ENCODE data around the gene CCR1.
"Not testable (repeated sequence)": the region's sequence is repeated elsewhere in the genome, so short reads cannot be mapped to it uniquely, and the experiment has no call there.

The CCR1 gene

DNA sequence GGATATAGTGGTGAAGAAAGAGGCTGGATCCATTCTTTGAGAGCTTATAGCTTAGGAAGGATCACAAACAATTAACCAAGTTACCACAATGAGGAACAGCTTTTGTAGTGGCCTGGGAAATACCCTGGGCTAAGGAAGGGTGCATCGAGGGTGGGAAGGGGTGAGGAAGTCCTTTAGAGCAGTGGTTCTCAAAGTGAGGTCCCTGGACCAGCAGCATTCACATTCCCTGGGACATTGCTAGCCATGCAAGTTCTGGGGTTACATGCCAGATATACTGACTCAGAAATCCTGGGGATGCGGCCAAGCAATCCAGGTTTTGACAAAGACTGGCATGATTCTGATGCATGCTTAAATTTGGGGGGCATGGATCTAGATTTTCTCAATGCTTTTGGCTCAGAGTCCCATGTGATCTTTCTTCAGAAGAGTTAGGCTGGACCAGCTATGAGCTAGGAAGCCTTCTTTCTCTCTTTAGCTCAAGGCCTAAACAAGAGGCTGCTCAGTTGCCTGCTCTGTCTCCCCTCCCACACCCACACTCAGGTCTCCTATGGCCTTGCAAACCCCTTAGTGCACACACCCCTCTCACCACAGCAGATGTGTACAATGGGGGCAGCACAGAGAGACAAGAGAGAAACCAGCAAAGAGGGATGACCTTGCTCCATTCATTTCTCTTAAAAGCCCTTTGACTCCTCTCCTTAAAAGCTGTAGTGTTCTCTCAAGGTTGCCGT lies 1.8 kb upstream of the CCR1 start:
- DNase-seq: no peak

GRCh38 chr3:46209053-46209452 lies 940 bp upstream of the CCR1 start:
- DNase-seq: no peak

DNA sequence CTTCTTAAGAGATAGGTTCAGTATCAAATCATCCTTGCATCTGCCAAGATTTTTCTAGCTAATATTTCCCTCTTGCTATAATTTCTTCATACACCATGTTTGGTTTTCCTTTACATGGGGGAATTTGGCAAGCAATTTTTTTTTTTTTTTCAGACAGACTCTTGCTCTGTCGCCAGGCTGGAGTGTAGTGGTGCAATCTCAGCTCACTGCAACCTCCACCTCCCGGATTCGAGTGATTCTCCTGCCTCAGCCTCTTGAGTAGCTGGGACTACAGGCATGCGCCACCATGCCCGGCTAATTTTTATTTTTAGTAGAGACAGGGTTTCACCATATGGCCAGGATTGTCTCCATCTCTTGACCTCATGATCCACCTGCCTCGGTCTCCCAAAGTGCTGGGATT lies 599 bp downstream of the CCR1 start:
- DNase-seq: not testable (repeated sequence)

- DNase-seq: no peak
Observed at GRCh38 chr3:46206282-46207015, 1.7 kb downstream of the CCR1 start.

- DNase-seq: no peak
Observed at GRCh38 chr3:46205286-46205960, 2.7 kb downstream of the CCR1 start.

- no peak for DNase-seq
Observed at GRCh38 chr3:46203681-46204080, 4.4 kb downstream of the CCR1 start.

- DNase-seq: no peak
Observed at GRCh38 chr3:46202535-46202934, 5.6 kb downstream of the CCR1 start.

DNA sequence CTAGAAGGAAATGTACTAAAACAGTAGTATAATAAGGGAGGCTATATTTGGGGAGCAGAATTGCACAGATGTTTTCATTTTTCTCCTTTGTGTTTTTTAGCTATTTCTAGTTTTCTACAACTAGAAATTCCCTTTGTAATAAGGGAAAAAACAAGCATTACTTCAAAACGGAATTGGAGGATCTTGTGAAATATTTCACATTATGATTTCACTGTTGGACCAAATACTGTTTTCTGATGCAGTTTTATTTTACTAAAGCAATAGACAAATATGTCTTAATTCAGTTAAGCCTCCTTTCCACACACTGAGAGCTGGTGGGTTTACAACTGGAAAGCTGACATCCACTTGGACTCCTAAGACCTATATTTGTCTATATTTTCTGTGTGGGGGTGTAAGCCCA lies 7.3 kb downstream of the CCR1 start:
- DNase-seq: no peak

DNA sequence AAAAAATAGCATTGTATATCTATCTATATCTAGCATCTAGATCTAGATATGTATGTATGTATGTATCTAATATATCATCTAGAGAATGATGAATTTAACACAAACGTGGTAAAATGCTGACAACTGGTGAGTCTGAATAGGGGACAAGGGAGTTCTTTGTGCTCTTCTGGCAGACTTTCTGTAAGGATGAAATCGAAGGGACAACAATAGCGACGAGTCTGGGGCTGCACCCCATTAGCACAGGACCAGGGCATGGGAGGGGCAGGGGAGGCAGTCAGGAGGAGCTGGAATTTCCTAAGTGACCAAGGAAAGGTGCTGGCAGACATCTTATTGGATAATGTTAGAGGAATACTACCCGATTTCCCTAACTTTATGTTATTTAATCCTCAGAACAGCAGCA lies 7.9 kb downstream of the CCR1 start:
- no peak for DNase-seq

GRCh38 chr3:46196261-46196957 lies 11.7 kb downstream of the CCR1 start:
- DNase-seq: no peak

DNA sequence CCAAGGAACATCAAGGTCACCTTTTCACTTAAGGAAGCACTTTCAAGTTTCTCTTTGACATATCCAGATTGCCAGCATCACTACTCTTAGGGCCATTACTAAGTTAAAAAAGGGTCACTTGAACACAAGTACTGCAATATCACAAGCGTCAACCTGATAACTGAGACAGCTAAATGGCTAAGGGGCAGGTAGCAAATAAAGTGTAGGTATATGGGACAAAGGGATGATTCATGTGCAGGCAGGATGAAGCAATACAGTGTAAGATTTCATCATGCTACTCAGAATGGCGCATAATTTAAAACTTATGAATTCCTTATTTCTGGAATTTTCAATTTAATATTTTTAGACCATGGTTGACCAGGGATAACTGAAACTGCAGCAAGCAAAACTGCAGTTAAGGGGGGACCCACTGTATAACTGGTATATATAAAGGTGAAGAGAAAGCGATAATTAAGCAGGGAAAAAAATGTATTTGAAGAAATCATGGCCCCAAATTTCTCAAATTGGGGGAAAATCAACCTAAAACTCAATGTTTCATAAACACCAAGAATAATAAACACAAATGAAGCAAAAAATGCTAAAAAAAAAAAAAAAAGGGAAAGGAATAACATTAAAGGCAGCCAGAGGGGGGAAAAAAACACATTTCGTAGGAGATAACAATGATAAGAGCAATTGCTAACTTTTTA lies 13.1 kb downstream of the CCR1 start:
- DNase-seq: no peak

GRCh38 chr3:46193436-46193835 lies 14.7 kb downstream of the CCR1 start:
- no peak for DNase-seq

GRCh38 chr3:46192939-46193338 lies 15.2 kb downstream of the CCR1 start:
- no peak for DNase-seq

DNA sequence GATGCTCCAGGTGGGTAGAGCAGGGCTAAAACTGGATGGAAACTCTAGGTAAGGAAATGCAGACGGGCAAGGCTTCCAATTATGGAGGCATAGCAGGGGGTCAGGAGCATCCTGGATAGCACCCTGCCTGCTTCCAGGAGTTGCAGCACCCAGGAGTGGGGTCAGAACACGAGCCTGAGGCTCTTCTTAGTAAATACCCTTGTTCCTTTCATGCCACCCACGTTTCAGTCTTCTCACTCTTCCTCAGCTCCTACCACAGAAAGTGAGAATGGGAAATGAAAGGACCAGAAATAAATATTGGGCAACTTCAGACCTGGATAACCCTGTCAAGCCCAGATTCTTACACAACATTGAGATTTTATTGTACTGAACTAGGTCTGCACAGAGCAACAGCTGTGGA lies 16.4 kb downstream of the CCR1 start:
- no peak for DNase-seq

GRCh38 chr3:46188708-46189107 lies 19.4 kb downstream of the CCR1 start:
- no peak for DNase-seq

DNA sequence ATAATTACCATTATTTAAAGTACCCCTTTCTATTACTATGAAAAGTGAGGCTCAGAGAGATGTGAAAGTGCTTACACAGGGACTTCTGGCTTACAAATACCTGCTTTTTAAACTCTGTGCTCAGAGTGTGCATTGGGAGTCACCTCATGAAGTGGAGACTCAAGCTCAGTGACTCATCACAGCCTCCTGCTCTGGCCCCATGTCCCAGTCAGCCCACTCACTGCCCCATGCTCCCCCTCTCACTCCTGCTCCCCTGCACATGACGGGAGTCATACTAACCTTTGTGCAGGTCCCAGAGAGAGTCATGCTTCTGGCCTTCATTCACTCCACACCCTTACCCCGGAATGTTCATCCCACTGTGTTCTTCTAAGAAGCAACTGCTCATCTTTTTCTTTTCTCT lies 20.2 kb downstream of the CCR1 start:
- peak; percentile 32 for DNase-seq

DNA sequence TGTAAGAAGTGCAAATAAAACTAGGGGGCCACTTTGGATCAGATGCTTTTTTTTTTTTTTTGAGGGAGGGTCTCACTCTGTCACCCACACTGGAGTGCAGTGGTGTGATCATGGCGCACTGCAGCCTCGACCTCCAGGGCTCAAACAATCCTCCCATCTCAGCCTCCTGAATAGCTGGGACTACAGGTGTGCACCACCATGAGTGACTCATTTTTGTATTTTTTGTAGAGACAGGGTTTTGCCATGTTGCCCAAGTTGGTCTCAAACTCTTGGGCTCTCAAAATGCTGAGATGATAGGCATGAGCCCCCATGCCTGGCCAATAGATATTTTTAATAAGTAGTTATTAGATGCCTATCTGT lies 20.8 kb downstream of the CCR1 start:
- DNase-seq: no peak

- no peak for DNase-seq
Observed at GRCh38 chr3:46186471-46187340, 21.4 kb downstream of the CCR1 start.

GRCh38 chr3:46184469-46184868 lies 23.6 kb downstream of the CCR1 start:
- no peak for DNase-seq

DNA sequence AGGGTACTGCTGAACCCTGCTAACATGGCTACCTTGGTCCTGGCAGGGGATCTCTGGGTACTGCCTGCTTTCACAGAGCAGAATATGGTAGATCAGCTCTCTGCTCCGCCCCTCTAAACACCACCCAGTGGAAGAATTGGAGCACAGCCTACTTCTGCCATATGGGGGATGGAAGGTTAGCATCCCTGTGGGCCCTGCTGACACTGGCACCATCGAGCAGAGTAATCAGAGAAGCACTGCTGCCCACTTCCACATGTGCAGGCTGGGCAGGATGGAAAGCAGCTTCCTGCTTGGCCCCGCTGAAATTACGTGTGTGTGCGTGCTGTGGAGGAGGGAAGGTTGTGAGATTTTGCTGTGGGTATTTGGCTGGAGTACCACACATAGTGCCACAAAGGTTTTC lies 24.8 kb downstream of the CCR1 start:
- no peak for DNase-seq

DNA sequence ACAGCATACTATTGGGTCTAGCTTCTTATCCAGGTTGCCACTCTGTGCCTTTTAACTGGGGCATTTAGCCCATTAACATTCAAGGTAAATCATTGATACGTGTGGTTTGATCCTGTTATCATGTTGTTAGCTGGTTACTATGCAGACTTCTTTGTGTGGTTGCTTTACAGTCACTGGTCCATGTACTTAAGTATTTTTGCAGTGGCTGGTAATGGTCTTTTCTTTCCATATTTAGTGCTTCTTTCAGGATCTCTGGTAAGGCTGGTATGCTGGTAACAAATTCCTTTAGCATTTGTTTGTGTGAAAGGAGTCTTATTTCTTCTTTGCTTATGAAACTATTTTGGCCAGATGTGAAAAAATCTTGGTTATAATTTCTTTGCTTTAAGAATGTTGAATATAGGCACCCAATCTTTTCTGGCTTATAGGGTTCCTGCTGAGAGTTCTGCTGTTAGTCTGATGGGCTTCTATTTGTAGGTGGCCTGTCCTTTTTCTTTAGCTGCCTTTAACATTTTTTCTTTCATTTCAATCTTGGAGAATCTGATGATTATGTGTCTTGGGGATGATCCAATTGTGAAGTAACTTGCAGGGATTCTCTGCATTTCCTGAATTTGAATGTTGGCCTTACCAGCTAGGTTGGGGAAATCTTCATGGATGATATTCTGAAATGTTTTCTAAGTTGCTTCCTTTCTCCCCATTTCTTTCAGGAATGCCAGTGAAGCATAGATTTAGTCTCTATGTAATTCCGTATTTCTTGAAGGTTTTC lies 39.3 kb downstream of the CCR1 start:
- DNase-seq: no peak
